Stimulated activated CD8-positive, alpha-beta memory T cell treated with anti-CD3 and anti-CD28 coated beads, Interleukin-2, amount 100 ng/mL, for 1 hour (primary cell): ENCODE results near the gene CTSC.
A peak's percentile ranks its signal among the peaks of the same experiment; 100 is the strongest.

Experiments
- DNase-seq, 2 donors: peaks; one replicate each; pipeline ENCODE4 v3.0.0-alpha.2; 2020; ENCODE audit warnings: low read depth in 2 of 2

The CTSC gene

DNA sequence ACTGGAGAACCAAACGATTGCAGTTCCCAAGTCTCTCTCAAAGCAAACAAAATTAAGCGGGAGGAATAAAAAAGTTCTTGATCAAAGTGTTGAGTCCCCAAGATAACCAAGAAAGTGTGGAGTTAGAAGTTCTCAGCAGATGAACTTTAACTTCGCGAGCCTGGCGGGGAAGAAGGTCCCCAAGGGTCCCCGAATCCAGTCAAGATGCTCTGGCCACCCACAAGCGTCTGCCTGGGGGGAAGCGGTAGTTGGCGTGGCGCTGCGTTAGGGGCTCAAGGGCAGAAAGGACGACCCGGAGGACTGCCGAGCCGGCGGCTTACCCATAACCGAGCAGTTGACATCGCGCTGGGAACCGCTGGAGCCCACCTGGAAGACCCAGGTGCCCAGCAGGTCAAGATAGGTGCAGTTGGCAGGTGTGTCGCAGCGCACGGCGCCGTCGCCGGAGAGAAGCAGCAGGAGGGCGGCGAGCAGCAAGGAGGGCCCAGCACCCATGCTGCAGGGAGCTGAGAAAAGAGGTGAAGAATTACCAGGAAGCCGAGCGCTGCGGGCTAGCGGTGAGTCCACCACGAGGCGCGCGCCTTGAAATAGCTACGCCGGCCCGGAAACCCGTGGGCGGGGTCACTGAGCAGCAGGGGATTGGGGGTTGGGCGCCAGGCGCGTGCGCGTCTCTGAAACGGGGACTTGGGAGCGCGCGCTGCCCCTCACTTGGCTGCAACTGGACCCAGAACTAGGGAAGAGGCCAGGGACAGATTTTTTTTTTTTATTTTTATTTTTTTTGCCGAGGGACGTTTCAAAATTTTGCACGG lies at the start of gene CTSC:
TSS of gene CTSC (minus strand) at position 556 of the 806 bp plus-strand sequence. CDS start at position 492, 64 bp downstream.
- DNase-seq: peak; percentile 82 to 83

DNA sequence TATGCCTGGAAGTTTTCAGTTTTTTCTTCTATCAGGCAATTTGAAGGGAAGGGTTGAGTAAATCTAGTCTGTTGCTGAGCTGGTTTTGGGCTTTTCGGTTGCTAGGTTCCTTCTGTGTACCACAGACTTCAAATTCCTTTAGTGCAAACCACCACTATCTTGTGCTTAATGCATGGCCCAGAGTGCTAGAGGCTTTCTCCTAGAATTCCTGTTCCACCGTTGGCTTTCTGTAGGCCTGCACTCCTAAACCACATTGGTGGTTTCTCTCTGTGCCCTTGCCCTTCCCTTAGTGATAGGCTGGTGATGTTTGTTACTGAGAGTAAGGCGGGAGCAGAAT lies 47.1 kb upstream of the CTSC start:
- no peak for DNase-seq

GRCh38 chr11:88384004-88384668 lies 46.6 kb upstream of the CTSC start:
- DNase-seq: no peak

DNA sequence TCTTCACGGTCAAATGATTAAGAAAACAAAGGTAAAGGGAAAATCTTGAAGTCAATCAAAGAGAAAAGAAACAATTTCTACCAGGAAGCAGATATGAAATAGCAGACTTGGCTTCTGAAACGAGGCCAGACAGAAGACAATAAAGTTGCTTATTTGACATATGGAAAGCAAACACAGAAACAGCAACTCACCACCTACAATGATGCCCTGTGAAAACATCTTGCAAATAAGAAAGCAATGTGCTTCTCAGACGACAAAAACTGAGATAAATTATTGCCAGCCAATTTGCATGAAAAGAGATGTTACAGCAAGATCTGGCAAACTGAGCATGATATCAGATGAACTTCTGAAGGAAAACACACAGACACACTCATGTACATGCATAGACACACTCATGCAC lies 45.9 kb upstream of the CTSC start:
- DNase-seq: no peak

- DNase-seq: no peak
Observed at GRCh38 chr11:88379130-88379529, 41.6 kb upstream of the CTSC start.

DNA sequence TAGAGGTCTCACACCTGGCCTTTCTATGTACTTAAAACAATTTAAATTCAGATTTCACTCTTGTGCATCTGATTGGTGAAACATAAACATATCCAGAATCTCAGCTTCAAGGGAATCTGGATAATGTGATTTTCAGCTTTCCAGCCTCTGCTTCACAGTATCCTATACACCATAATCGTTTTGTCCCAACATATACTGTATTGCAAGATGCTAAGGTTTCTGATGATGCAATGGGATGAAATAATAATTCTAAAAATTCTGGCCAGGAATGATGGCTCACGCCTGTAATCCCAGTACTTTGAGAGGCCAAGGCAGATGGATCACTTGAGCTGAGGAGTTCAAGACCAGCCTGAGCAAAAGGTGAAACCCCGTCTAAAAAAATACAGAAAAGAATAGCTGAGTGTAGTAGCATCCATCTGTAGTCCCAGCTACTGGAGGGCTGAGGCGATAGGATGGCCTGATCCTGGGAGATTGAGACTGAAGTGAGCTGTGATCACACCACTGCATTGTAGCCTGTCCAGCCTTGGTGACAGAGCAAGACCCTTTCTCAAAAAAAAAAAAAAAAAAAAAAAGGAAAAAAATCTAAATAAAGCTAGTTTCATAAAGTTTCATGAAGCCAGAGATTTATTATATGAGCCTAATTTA lies 41.0 kb upstream of the CTSC start:
- no peak for DNase-seq

DNA sequence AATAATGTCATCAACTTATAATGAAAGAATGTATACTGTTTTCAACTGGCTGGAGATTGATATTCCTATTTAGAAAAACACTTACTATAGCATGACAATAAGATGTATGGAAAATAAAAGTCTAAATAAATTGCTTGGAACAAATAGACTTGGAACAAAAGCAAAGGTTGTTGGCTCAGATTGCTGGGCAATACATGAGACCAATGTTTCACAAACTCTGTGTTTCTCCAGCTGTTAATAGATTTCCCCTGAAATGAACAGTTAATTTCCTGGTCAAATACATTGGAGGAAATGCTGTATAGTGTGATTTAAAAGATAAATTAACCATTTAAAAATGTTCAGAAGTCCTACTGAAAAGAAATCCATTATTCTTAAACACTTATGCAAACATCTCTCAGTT lies 40.1 kb upstream of the CTSC start:
- DNase-seq: no peak

- DNase-seq: no peak
Observed at GRCh38 chr11:88377144-88377543, 39.6 kb upstream of the CTSC start.

- DNase-seq: no peak
Observed at GRCh38 chr11:88375927-88376470, 38.5 kb upstream of the CTSC start.

DNA sequence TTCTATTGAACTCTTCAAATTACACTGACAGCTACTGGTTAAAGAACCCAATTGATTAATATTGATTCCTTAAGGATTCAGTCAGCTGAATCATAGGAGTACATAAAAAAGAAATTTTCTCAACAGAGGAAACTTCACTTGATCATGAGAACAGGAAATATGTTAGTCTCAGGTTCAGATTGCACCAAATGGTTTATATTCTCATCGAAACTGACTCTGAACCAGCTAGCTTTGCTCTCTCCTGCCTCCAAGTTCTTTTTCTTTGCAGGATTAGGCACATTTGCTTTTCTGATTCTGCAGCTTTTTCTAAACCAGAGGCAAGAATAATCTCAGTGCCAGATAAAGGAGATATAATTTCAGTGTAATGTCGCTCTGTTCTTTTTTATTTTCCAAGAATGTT lies 33.2 kb upstream of the CTSC start:
- DNase-seq: no peak

GRCh38 chr11:88367310-88367709 lies 29.8 kb upstream of the CTSC start:
- no peak for DNase-seq

DNA sequence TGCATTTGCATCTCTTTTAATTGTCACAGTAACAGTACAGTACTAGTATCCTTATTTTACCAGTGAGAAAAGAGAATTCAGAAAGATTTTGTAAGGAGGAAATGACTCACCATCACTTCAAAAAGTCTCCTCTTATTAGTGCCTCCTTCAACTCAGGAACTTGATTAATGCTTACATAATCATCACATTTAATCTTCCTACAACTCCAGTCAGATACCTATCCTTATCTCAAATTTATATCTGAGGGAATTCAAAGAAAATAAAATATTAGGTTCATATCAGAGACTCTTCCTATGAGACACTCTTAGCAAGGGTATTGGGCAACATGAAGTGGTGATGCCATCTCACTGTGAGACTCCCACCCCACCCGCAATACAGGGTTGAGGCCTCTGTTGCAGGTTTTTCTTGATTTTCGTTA lies 26.1 kb upstream of the CTSC start:
- DNase-seq: no peak

DNA sequence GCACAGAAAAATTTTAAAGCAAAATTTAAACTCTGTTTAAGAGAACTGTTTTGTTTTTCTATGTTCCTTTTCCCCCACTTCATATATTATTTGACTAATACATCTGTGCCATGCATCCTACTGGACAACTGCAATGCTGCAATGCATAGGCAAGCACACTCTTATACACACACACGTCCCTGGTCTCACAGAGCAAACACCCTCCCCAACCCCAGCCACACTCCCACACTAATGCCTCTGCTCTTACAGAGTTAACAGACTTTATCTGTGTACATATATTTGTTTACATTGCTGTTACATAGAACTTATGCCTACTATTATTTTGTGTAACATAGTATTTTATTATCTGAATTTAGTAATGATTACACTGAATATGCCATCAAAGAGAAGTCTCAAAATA lies 25.5 kb upstream of the CTSC start:
- DNase-seq: no peak

DNA sequence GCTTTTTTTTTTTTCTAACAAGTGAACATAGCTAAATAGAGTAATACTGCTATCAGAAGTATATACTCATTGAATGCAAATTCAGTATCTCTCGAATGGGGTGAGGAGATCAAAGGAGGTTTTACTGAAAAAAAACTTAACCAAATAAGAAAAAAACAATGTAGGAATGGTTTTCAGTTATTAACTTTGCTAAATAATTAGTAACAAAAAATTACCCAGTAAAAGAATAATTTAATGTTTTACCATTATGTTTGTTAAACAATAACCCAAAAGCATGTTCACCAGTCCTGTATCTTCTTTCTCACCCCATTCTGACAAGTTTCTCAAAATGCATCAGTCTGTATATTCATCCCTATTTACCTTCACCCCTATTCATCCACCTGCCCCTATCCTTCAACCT lies 22.6 kb upstream of the CTSC start:
- no peak for DNase-seq

DNA sequence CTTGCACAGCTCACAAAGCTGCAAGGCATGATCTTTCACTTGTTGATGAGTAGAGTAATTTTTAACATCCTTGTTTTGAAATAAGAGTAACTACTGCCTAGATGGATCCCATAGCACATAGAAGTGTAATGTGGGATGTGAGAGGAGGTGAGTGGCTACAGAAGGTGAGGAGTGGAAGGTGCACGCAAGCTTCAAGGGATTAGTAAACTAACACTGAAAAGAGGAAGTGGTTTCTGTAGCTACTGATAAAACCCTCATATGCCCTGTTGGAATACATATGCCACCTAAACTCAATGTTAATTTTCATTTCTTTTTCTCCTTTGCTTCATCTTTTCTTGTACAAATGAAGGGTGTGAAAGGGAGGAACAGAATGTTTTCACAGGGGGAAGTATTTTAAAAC lies 22.0 kb upstream of the CTSC start:
- DNase-seq: no peak

GRCh38 chr11:88359114-88359513 lies 21.6 kb upstream of the CTSC start:
- no peak for DNase-seq

DNA sequence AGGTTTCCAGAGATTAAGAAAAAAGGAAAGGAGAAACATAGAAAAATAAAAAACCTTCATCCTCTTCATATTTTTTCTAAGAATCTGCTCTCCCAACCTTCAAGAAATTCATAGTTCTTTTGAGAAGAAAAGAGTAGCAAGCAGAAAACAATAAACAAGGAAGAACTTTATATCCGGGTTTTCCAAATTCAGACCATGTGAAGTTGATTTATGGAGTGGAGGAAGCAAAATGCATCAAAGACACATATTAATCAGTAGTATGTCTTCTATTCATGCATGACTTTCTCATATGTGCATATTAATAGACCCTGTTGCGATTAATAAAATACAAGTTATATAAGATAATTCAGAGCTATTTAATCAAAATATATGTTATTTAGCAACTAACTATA lies 20.5 kb upstream of the CTSC start:
- DNase-seq: no peak

DNA sequence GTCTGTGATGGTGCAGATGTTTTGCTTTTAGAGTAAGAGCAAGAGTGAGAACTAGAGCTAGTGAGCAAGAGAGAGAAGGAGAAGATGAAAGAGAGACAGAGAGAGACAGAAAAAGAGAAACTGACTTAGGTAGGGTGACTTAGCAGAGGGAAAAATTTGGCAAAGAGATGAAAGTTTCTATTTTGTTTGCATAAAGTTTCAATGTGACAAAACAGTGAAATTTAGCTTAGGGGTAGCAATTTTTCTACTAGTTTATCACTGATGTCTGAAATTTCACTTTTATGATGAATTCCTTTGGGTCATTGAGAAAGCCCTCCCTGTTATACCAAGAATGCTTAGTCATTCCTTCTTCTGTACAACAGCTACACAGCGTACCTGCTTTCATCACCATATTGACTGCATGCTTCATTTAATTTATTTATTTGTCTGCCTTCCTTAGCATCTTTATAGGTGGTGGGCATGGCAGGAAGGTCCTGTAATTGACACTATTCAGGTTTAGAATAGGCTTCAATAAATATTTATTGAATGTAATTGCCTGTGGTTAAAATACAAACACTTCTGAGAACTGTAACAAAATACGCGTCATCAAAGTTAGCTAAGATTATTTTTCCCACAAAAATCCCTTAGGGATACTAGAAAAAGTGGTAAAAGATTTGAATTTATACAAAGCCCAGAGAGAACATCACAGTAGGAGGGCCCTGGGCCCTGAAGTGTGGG lies 19.9 kb upstream of the CTSC start:
- no peak for DNase-seq

DNA sequence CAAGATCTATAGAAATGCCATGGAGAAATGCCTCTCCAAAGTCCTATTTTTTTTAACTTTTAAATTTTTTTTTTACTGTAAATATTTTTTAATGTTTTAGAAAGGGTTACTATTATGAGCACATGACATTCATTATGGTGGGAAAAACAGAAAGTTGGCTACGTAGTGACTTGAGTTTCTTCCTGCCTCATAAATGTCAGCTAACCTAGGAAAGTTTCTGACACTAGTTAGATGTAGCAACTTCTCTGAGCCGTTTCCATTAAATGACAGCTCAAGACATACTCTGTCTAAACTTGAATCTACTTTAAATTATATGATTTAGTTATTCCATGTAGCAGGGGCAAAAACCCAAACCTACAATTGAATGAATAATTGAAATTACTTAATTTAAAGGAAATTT lies 18.4 kb upstream of the CTSC start:
- no peak for DNase-seq

DNA sequence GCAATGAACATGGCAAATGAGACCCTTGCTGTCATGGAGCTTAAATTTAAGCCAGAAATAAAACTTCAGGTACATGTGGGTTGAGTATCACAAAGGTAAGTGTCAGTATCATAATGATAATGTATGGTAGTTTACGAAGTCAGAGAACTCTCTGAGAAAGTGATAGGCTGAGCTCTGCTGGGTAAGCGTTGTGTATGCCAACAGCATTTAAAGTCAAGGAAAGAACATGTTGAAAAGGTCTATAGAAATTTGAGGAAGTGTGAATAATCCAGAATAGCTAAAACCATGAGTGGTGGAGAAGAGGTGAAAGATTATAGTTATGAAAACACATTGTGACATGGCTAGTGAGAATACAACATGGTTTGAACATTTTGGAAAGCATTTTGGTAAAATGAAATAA lies 17.4 kb upstream of the CTSC start:
- no peak for DNase-seq

- DNase-seq: no peak
Observed at GRCh38 chr11:88353835-88354496, 16.4 kb upstream of the CTSC start.

DNA sequence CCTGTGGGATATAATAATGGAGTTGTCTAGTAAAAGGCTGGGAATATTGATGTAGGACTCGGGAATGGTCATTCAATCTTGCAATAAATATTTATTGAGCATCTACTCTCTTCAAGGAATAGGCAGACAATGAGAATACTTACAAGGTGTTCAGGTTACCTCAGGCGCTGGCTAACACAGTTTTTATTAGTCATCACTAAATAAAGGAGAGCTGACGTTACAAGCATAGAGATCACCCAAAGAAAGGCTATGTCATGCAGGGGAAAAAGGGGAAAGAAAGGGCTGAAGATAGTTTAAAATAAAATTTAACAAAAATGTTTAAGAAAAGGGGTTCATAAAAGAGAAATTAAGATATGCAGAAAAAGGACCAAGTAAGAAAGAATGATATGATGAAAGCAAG lies 15.8 kb upstream of the CTSC start:
- no peak for DNase-seq
